Erythroblast (primary cell): ENCODE results near the gene RAB3GAP1.

ENCODE experiments used
- GATA1 ChIP-seq: IDR thresholded peaks from 2 replicates; pipeline ENCODE4 v1.6.1; 2011; ENCODE audit warnings: low read depth, mild to moderate bottlenecking, control low read depth, low read length, moderate library complexity
- POLR2A ChIP-seq: IDR thresholded peaks from 2 replicates; pipeline ENCODE4 v1.6.1; 2011; ENCODE audit warnings: mild to moderate bottlenecking, low read length

GRCh38 chr2:135119582-135119981, 67.5 kb downstream of the RAB3GAP1 start:
- TF ChIP-seq POLR2A (no peak), GATA1 (no peak)
